ENCODE results near the gene PTK7.

DNA sequence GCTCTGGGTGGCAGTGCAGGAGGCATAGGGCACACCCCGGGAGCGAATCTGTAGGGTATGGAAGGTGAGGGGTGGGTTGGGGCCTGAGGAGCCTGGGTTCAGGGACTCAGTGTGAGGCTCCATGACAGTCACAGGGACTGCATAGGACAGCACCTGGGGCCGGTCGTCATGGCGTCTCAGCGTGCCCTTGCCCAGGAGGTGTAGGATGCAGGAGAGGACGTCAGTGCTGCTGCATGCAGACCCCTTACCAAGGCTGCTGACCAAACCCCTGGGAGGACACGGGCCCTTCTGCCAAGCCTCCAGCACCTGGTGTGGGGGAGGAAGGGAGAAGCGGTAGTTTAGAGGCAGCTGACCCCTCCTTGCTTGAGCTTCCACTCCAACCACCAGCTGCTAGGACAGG, 38.4 kb upstream of the PTK7 start:
- TF ChIP-seq, protein P1, sequence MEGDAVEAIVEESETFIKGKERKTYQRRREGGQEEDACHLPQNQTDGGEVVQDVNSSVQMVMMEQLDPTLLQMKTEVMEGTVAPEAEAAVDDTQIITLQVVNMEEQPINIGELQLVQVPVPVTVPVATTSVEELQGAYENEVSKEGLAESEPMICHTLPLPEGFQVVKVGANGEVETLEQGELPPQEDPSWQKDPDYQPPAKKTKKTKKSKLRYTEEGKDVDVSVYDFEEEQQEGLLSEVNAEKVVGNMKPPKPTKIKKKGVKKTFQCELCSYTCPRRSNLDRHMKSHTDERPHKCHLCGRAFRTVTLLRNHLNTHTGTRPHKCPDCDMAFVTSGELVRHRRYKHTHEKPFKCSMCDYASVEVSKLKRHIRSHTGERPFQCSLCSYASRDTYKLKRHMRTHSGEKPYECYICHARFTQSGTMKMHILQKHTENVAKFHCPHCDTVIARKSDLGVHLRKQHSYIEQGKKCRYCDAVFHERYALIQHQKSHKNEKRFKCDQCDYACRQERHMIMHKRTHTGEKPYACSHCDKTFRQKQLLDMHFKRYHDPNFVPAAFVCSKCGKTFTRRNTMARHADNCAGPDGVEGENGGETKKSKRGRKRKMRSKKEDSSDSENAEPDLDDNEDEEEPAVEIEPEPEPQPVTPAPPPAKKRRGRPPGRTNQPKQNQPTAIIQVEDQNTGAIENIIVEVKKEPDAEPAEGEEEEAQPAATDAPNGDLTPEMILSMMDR (IDR thresholded peaks at IDR 0.05): no peak
- TF ChIP-seq POLR2A (IDR thresholded peaks at IDR 0.05; ENCODE audit: low read depth): no peak
